Measurements from ENCODE around the gene EREG.

- TF ChIP-seq, protein P1, sequence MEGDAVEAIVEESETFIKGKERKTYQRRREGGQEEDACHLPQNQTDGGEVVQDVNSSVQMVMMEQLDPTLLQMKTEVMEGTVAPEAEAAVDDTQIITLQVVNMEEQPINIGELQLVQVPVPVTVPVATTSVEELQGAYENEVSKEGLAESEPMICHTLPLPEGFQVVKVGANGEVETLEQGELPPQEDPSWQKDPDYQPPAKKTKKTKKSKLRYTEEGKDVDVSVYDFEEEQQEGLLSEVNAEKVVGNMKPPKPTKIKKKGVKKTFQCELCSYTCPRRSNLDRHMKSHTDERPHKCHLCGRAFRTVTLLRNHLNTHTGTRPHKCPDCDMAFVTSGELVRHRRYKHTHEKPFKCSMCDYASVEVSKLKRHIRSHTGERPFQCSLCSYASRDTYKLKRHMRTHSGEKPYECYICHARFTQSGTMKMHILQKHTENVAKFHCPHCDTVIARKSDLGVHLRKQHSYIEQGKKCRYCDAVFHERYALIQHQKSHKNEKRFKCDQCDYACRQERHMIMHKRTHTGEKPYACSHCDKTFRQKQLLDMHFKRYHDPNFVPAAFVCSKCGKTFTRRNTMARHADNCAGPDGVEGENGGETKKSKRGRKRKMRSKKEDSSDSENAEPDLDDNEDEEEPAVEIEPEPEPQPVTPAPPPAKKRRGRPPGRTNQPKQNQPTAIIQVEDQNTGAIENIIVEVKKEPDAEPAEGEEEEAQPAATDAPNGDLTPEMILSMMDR (IDR thresholded peaks at IDR 0.05 in 8 of 11, conservative IDR thresholded peaks at IDR 0.05 in 3 of 11) = no peak
- TF ChIP-seq POLR2A (IDR thresholded peaks at IDR 0.05) = no peak
These were observed 37.9 kb downstream of the EREG start for GRCh38 chr4:74402692-74403456.

Data from spleen (tissue), 7 donors.